Measurements from ENCODE around the gene ZNF668. TPM values are rescaled to one million over a fixed set of nuclear protein-coding genes. Genes with fewer than 3 reads are reported as not detected.

The ZNF668 gene
- total RNA-seq, 2 donors from 2014 or later = 15.6 to 21.4 TPM

DNA sequence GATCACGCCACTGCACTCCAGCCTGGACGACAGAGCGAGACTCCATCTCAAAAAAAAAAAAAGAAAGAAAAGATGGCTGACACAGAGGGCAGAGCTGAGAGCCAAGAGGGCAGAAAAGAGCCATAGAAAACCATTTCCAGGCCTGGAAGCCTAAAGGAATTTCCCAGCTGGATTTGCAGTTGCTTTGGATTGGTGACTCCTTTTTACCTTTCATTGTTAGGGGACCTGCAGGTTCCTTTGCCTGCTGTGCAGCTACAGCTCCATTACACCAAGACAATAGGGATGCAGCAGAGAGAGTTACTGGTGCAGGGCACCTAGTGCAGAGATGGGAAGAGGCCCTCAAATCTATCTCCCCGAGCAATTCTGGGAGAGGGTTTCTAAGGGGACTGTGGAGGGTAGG lies 18.4 kb downstream of the ZNF668 start:
- Histone ChIP-seq H3K4me3 (no peak overlapping the region), H3K9me3 (no peaks in the 10 kb centered on the region), H3K27me3 (replicated peaks; ENCODE audit: insufficient read depth) (no peaks in the 10 kb centered on the region), H3K36me3 (no peaks in the 10 kb centered on the region), H3K27ac (no peak overlapping the region), H3K4me1 (replicated peaks) (no peaks in the 10 kb centered on the region)
- 89% methylated on average over 4 of the region's 4 CpGs for WGBS
- TF ChIP-seq POLR2A (IDR thresholded peaks at IDR 0.05) (no peak), POLR2AphosphoS5 (IDR thresholded peaks at IDR 0.05) (no peak)
- TF ChIP-seq, protein P1, sequence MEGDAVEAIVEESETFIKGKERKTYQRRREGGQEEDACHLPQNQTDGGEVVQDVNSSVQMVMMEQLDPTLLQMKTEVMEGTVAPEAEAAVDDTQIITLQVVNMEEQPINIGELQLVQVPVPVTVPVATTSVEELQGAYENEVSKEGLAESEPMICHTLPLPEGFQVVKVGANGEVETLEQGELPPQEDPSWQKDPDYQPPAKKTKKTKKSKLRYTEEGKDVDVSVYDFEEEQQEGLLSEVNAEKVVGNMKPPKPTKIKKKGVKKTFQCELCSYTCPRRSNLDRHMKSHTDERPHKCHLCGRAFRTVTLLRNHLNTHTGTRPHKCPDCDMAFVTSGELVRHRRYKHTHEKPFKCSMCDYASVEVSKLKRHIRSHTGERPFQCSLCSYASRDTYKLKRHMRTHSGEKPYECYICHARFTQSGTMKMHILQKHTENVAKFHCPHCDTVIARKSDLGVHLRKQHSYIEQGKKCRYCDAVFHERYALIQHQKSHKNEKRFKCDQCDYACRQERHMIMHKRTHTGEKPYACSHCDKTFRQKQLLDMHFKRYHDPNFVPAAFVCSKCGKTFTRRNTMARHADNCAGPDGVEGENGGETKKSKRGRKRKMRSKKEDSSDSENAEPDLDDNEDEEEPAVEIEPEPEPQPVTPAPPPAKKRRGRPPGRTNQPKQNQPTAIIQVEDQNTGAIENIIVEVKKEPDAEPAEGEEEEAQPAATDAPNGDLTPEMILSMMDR (IDR thresholded peaks at IDR 0.05) = no peak
- DNase-seq (ENCODE audit: low spot score) = no peak
- intact Hi-C loops (cut with DNase I) = no loop called here

DNA sequence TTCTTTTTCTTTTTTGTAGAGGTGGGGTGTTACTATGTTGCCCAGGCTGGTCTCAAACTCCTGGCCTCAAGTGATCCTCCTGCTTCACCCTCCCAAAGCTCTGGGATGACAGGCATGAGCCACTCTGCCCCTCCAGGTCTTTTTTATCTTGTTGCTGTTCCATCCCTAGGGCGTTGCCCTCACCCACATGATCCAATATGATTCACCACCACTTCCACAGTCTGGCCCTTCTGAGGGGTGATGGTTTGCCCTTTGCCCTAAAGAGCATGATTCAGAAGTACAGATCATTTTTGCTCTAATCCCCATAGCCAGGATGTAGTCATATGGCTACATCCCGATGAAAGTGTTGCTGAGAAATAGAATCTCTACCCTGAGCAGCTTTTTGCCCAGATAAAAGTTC lies 21.9 kb downstream of the ZNF668 start:
- no peaks in the 10 kb centered on the region for H3K36me3 ChIP-seq
- no peaks in the 10 kb centered on the region for H3K9me3 ChIP-seq
- H3K4me1 ChIP-seq (replicated peaks) = no peaks in the 10 kb centered on the region
- no peak overlapping the region for H3K4me3 ChIP-seq
- 80% methylated on average over 2 of the region's 2 CpGs for WGBS
- DNase-seq (ENCODE audit: low spot score) = no peak
- TF ChIP-seq POLR2A (IDR thresholded peaks at IDR 0.05) (no peak), POLR2AphosphoS5 (IDR thresholded peaks at IDR 0.05) (no peak)
- TF ChIP-seq, protein P1 (IDR thresholded peaks at IDR 0.05) = no peak
- no peak overlapping the region for H3K27ac ChIP-seq
- intact Hi-C loops (cut with DNase I) = no loop called here
- H3K27me3 ChIP-seq (replicated peaks; ENCODE audit: insufficient read depth) = no peaks in the 10 kb centered on the region

DNA sequence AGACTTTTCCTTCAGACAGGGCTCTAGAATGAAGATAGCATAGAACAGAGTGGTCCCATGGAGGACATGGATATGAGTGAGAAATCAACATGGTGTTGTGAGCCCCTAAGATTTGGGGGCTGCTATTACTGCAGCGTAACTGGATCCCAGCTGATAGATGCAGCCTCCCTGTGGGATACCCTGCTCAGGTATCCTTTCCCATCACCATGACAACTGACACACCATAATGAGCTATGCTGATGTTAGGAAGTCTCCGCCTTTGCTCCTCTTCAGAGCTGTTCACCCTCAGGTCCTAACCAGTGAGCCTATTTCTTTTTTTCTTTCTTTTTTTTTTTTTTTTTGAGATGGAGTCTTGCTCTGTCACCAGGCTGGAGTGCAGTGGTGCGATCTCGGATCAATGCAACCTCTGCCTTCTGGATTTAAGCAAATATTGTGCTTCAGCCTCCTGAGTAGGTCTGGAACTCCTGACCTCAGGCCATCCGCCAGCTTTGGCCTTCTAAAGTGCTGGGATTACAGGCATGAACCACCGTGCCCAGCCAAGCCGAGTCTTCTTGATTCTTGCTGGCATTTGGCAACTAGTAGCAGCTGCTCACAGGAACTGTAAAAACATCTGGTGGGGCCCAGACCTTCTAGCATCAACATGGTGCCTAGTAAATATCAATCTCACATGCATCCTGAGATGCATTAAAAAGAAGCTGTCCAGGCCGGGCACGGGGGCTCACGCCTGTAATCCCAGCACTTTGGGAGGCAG lies 23.6 kb downstream of the ZNF668 start:
- Histone ChIP-seq H3K27ac (no peak overlapping the region), H3K9me3 (no peaks in the 10 kb centered on the region), H3K27me3 (replicated peaks; ENCODE audit: insufficient read depth) (no peaks in the 10 kb centered on the region), H3K4me3 (no peak overlapping the region), H3K36me3 (no peaks in the 10 kb centered on the region), H3K4me1 (replicated peaks) (no peaks in the 10 kb centered on the region)
- TF ChIP-seq POLR2AphosphoS5 (IDR thresholded peaks at IDR 0.05) = no peak
- intact Hi-C loops (cut with DNase I) = no loop called here
- no peak for DNase-seq (ENCODE audit: low spot score)
- 72% methylated on average over 10 of the region's 10 CpGs for WGBS

DNA sequence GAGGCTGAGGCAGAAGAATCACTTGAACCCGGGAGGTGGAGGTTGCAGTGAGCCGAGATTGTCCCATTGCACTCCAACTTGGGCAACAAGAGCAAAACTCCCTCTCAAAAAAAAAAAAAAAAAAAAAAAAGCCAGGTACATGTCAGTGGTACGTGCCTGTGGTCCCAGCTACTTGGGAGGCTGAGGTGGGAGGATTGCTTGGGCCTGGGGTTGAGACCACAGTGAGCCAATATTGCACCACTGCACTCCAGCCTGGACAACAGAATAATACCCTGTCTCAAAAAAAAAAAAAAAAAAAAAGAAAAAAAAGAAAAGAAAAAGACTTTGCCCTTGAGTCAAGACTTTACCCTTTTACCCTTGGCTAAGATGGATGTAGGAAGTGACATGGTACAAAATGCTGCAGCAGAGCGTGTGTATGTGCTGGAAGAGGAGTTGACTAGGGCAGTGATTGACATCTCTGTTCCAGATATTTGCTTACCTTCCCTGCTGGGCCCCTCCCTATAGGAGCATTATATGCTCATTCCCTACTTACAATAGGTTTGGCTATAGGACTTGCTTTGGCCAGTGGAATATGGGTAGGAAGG lies 30.1 kb downstream of the ZNF668 start:
- H3K4me1 ChIP-seq (replicated peaks) = no peaks in the 10 kb centered on the region

DNA sequence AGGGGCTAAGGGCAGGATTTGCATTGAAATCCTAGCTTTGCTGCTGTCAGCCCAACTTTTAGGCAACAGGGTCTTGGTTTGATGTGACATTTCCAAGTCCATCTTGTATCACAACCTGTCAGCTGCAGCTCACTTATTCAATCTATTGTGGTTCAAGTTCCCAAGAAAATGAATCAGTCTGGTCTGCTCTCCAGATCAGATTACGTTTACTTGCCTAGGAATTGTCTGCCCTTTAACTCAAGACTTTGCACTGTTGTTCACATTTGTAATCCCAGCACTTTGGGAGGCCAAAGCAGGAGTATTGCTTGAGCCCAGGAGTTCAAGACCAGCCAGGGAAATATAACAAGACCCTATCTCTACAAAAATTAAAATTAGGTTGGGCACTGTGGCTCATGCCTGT lies 30.7 kb downstream of the ZNF668 start:
- H3K4me3 ChIP-seq = no peak overlapping the region
- intact Hi-C loops (cut with DNase I) = no loop called here
- H3K36me3 ChIP-seq = peaks cover 0 to 15% of the 10 kb centered on the region in 2 donors
- no peak for TF ChIP-seq POLR2A (IDR thresholded peaks at IDR 0.05)
- no peak for DNase-seq (ENCODE audit: low spot score)
- H3K9me3 ChIP-seq = no peaks in the 10 kb centered on the region
- no peaks in the 10 kb centered on the region for H3K27me3 ChIP-seq (replicated peaks; ENCODE audit: insufficient read depth)
- H3K4me1 ChIP-seq (replicated peaks) = no peaks in the 10 kb centered on the region
- H3K27ac ChIP-seq = no peak overlapping the region
- WGBS = 83% methylated on average over 1 of the region's 1 CpG

More for the DNA sequence above, 30.1 kb downstream of the ZNF668 start:
- Histone ChIP-seq H3K27me3 (replicated peaks; ENCODE audit: insufficient read depth) (no peaks in the 10 kb centered on the region), H3K9me3 (no peaks in the 10 kb centered on the region), H3K4me3 (no peak overlapping the region), H3K36me3 (peaks cover 0 to 8% of the 10 kb centered on the region in 2 donors), H3K27ac (no peak overlapping the region)
- DNase-seq (ENCODE audit: low spot score) = no peak
- TF ChIP-seq POLR2A (IDR thresholded peaks at IDR 0.05) (no peak), POLR2AphosphoS5 (IDR thresholded peaks at IDR 0.05) (no peak)
- TF ChIP-seq, protein P1 (IDR thresholded peaks at IDR 0.05) = no peak
- intact Hi-C loops (cut with DNase I) = no loop called here
- 96% methylated on average over 4 of the region's 4 CpGs for WGBS

DNA sequence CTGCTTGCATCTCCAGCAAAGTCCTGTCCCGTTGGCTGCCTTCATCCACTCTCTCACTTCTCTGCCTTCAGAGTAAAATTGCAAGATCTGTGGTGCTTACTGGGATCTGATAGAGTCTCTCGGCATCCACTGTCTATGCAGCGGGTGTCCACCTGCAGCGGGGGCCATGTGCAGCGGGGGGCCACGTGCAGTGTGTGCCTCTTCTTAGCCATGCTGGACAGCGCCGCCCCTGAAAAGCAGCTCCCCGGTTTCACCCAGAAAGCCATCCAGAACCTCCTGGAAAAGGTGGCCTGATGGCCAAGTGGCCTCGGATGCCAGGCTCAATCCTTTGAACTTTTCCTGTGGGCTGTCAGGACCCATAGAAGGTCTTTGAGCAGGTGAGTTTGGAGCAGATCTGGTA lies 31.2 kb downstream of the ZNF668 start:
- 88% methylated on average over 10 of the region's 10 CpGs for WGBS
- H3K36me3 ChIP-seq = peaks cover 0 to 17% of the 10 kb centered on the region in 2 donors
- no peaks in the 10 kb centered on the region for H3K27me3 ChIP-seq (replicated peaks; ENCODE audit: insufficient read depth)
- H3K27ac ChIP-seq = no peak overlapping the region
- intact Hi-C loops (cut with DNase I) = no loop called here
- no peaks in the 10 kb centered on the region for H3K9me3 ChIP-seq
- H3K4me1 ChIP-seq (replicated peaks) = no peaks in the 10 kb centered on the region
- H3K4me3 ChIP-seq = no peak overlapping the region
- TF ChIP-seq POLR2AphosphoS5 (IDR thresholded peaks at IDR 0.05) (no peak), POLR2A (IDR thresholded peaks at IDR 0.05) (no peak)
- TF ChIP-seq, protein P1 (IDR thresholded peaks at IDR 0.05) = no peak
- DNase-seq (ENCODE audit: low spot score) = no peak

Data from prostate gland (tissue), 2 donors.